ENCODE measurements around the gene MYBPC2. TPM values are rescaled to one million over a fixed set of nuclear protein-coding genes. Genes with fewer than 3 reads are reported as not detected.
A peak's percentile ranks its signal among the peaks of the same experiment; 100 is the strongest.

MYBPC2 gene
- total RNA-seq, 1 donor from 2014 or later = not detected

- TF ChIP-seq, protein P1, sequence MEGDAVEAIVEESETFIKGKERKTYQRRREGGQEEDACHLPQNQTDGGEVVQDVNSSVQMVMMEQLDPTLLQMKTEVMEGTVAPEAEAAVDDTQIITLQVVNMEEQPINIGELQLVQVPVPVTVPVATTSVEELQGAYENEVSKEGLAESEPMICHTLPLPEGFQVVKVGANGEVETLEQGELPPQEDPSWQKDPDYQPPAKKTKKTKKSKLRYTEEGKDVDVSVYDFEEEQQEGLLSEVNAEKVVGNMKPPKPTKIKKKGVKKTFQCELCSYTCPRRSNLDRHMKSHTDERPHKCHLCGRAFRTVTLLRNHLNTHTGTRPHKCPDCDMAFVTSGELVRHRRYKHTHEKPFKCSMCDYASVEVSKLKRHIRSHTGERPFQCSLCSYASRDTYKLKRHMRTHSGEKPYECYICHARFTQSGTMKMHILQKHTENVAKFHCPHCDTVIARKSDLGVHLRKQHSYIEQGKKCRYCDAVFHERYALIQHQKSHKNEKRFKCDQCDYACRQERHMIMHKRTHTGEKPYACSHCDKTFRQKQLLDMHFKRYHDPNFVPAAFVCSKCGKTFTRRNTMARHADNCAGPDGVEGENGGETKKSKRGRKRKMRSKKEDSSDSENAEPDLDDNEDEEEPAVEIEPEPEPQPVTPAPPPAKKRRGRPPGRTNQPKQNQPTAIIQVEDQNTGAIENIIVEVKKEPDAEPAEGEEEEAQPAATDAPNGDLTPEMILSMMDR (IDR thresholded peaks at IDR 0.05; ENCODE audit: borderline replicate concordance) = no peak
- no peaks in the 10 kb centered on the region for H3K9me3 ChIP-seq (replicated peaks)
- peaks cover 26% of the 10 kb centered on the region for H3K4me1 ChIP-seq
- intact Hi-C loops (cut with micrococcal nuclease) = no loop called here
- peaks cover 9% of the 10 kb centered on the region for H3K36me3 ChIP-seq
- H3K4me3 ChIP-seq = peak overlapping the region; percentile 86
- no peaks in the 10 kb centered on the region for H3K27me3 ChIP-seq (ENCODE audit: low read depth)
- H3K27ac ChIP-seq (replicated peaks) = peak overlapping the region; percentile 85
- DNase-seq = no peak
These were observed 77.5 kb downstream of the MYBPC2 start for GRCh38 chr19:50510121-50510670.

DNA sequence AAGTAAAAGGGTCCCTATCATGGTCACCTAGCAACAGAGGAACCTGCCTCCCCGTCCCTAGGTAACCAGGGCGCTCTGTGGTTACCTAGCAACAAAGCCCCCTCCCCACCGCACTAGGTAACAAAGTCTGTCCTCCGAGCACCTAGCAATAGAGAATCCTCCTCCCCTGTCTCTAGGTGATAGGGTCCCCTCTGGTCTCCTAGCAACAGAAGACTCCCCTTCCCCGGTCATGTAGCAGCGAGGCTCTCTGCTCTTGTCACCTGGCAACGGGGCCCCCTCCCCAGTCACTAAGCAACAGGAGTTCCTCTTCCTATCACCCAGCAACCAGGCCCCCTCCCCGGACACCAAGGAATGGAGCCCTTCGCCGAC is 78.0 kb downstream of the MYBPC2 start:
- Histone ChIP-seq H3K4me1 (peaks cover 26% of the 10 kb centered on the region), H3K27ac (replicated peaks) (peak overlapping the region; percentile 85), H3K4me3 (peak overlapping the region; percentile 86), H3K27me3 (ENCODE audit: low read depth) (no peaks in the 10 kb centered on the region), H3K9me3 (replicated peaks) (no peaks in the 10 kb centered on the region), H3K36me3 (peaks cover 8% of the 10 kb centered on the region)
- TF ChIP-seq, protein P1 (IDR thresholded peaks at IDR 0.05; ENCODE audit: borderline replicate concordance) = no peak
- intact Hi-C loops (cut with micrococcal nuclease) = no loop called here
- DNase-seq = no peak

DNA sequence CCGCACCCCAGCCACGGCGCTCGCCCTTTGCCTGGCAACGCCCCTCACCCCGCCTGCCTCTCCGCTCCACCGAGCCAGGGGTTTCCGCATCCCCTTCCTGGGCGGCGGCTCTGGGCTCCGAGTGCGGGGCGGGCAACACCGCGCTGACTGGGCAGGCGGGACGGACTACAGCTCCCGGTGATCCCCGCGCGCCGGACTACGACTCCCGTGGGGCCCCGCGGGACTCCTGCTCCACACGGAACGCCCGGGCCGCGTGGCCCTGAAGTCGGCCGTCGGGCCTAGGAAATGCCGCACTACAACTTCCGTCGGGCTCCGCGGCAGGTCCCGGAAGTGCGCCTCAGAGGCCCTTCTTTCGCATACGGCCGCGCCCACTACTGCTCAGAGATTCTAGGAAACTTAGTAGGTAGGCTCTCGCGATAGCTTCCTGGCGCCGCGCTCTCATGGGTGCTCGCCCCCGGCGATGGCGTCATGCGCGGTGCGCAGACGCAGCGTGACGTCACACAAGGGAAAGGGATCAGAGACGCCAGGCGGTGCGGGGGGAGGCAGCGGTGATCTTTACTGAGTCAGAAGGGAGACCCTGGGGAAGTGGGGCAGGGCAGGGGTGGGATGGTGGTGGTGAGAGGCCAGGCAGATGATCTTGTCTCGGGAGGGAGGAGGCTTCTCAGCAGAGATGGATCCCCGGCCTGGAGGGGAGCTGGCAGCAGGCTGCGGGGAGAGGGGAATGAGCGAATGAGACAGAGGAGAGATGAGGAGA is 78.6 kb downstream of the MYBPC2 start, which contains the start of gene JOSD2:
Gene JOSD2, minus strand, starts transcription at position 123 of the 754 bp plus-strand sequence. CDS start 760 bp downstream, outside the sequence.
- intact Hi-C loops (cut with micrococcal nuclease) = no loop called here
- Histone ChIP-seq H3K27ac (replicated peaks) (peak within 1 kb of the TSS; percentile 85), H3K36me3 (peaks cover 3% of the 10 kb centered on the region), H3K4me1 (peaks cover 26% of the 10 kb centered on the region), H3K4me3 (peak within 1 kb of the TSS; percentile 86), H3K9me3 (replicated peaks) (no peaks in the 10 kb centered on the region), H3K27me3 (ENCODE audit: low read depth) (no peaks in the 10 kb centered on the region)
- TF ChIP-seq, protein P1 (IDR thresholded peaks at IDR 0.05; ENCODE audit: borderline replicate concordance) = no peak
- peak; percentile 99 for DNase-seq

DNA sequence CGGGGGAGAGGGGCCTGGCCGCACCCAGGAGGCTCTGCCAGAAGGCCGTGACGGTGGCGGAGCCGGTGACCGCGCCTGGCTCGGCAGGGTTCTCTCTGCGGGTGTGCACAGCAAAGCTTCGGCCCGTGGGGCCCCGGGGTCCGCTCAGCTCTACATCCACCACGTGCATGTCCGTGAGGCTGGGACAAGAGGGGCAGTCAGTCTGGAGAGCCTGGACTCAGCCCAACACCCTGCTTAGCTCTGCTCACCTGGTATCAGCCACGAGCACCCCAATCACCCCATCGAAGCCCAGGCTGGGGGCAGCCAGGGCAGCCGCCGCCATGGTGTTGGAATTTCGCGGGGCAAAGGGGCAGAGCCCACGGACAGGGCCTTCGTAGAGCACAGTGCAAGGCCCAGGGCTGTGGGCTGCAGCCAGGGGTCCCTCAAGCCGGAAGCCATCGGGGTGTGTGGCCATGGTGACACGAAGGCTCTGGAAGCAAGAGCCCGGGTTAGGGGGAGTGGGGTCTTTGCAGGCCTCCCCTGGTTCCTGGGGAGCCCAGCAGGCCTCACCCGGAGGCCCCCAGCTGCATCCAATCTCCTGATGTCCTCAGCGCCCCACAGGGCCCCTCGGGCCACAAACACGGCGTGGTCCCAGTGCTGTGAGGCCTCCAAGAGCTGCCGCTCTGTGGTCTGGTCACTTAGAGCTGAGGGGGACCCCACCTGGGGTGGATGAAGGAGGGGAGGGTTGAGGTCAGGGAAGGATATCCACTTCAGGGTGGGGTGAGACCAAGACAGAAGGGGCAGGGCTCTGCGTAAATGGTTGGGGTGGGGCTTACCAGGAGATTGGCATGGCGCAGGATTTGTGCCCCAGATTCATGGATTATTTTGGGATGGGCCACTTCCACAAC is 79.7 kb downstream of the MYBPC2 start:
- TF ChIP-seq, protein P1 (IDR thresholded peaks at IDR 0.05; ENCODE audit: borderline replicate concordance) = no peak
- Histone ChIP-seq H3K4me1 (peaks cover 26% of the 10 kb centered on the region), H3K27ac (replicated peaks) (peak overlapping the region; percentile 85), H3K27me3 (ENCODE audit: low read depth) (no peaks in the 10 kb centered on the region), H3K9me3 (replicated peaks) (no peaks in the 10 kb centered on the region), H3K4me3 (peak overlapping the region; percentile 86), H3K36me3 (no peaks in the 10 kb centered on the region)
- intact Hi-C loops (cut with micrococcal nuclease) = no loop called here
- DNase-seq = no peak

GRCh38 chr19:50512999-50513745 is 80.5 kb downstream of the MYBPC2 start:
- Histone ChIP-seq H3K9me3 (replicated peaks) (no peaks in the 10 kb centered on the region), H3K27ac (replicated peaks) (no peak overlapping the region), H3K4me3 (no peak overlapping the region), H3K36me3 (no peaks in the 10 kb centered on the region), H3K27me3 (ENCODE audit: low read depth) (no peaks in the 10 kb centered on the region), H3K4me1 (peaks cover 24% of the 10 kb centered on the region)
- TF ChIP-seq, protein P1 (IDR thresholded peaks at IDR 0.05; ENCODE audit: borderline replicate concordance) = no peak
- intact Hi-C loops (cut with micrococcal nuclease) = no loop called here
- DNase-seq = no peak
